HepG2 (cell line): Measurements from ENCODE around the gene GALNTL6. TPM values are rescaled to one million over a fixed set of nuclear protein-coding genes. Genes with fewer than 3 reads are reported as not detected.

Experiments
- ATAC-seq: fragments of 200-7000 bp; cut with Tn5 transposase; 3 replicates; pipeline ENCODE4 v1.9.1; 2020; ENCODE audit warnings: mild to moderate bottlenecking, moderate library complexity
- BruUV-seq: library from RNA; stranded (reverse); fragments of 400-500 nt; replicated peaks from 2 replicates; lab custom pipeline; 2021; lab: Mats Ljungman, UMichigan
- CTCF ChIA-PET: fragments of 300-600 bp; formaldehyde crosslinking; extraction: SDS; loops from one replicate; lab custom pipeline; 2021; ENCODE audit warnings: low total read pairs, inconsistent platforms, low intra/inter-chr PET ratio; lab: Yijun Ruan, JAX
- POLR2A ChIA-PET: fragments of 350-600 bp; sonication (Branson Sonifier 250); formaldehyde crosslinking; loops from one replicate; lab custom pipeline; 2020; ENCODE audit warnings: antibody characterized with exemption, inconsistent platforms; lab: Yijun Ruan, JAX
- DNase-seq: peaks from one replicate; pipeline ENCODE4 v3.0.0-alpha.2; 2015; ENCODE audit warnings: low spot score
- FAIRE-seq: peaks from 3 replicates; lab custom pipeline; 2011; peaks lifted over from hg19 to GRCh38; lab: Jason Lieb, UNC
- H2AFZ ChIP-seq: one replicate; pipeline ENCODE4 v1.6.1; 2011; ENCODE audit warnings: low read length, inconsistent platforms
- H3K27ac ChIP-seq: fragments of 300-600 bp; 3 replicates; pipeline ENCODE4 v1.8.0; 2011; ENCODE audit warnings: mixed run types, mild to moderate bottlenecking, mixed read lengths, low read length, inconsistent platforms; ENCODE audit not compliant: insufficient read depth; ENCODE audit errors: extremely low read length
- H3K27me3 ChIP-seq, 2 experiments: fragments of 200-600 bp in 1 of 2; 2 replicates in 1 of 2; 3 replicates in 1 of 2; pipeline versions ENCODE4 v1.6.0 to v1.8.0; 2011; ENCODE audit warnings: low read length in 2 of 2, mild to moderate bottlenecking in 2 of 2, moderate library complexity in 2 of 2, inconsistent platforms in 1 of 2; ENCODE audit not compliant: insufficient read depth in 2 of 2, control insufficient read depth in 1 of 2
- H3K36me3 ChIP-seq, 2 experiments: fragments of 200-600 bp in 1 of 2; replicated peaks in 1 of 2; 2 replicates in 1 of 2; 3 replicates in 1 of 2; pipeline versions ENCODE4 v1.5.1 to v1.8.0; 2011; ENCODE audit warnings: low read length in 2 of 2, inconsistent platforms in 1 of 2; ENCODE audit not compliant: insufficient read depth in 2 of 2, control insufficient read depth in 1 of 2
- H3K4me1 ChIP-seq: 2 replicates; pipeline ENCODE4 v1.5.1; 2012; ENCODE audit warnings: low read length, inconsistent platforms; ENCODE audit not compliant: insufficient read depth
- H3K4me2 ChIP-seq: 2 replicates; pipeline ENCODE4 v1.6.0; 2011; ENCODE audit warnings: low read depth, low read length, inconsistent platforms
- H3K4me3 ChIP-seq, 3 experiments: fragments of 200-600 bp in 1 of 3; sonication (generic), shearing (Covaris generic) in 1 of 3; replicated peaks in 1 of 3; 2 replicates each; pipeline ENCODE4 v1.5.1; 2011 to 2016; ENCODE audit warnings: low read length in 3 of 3, inconsistent platforms in 2 of 3, low read depth in 2 of 3, mild to moderate bottlenecking in 2 of 3, control low read depth in 1 of 3, mixed read lengths in 1 of 3; ENCODE audit not compliant: insufficient read depth in 1 of 3
- H3K79me2 ChIP-seq: one replicate; pipeline ENCODE4 v1.6.1; 2011; ENCODE audit warnings: low read length, inconsistent platforms; ENCODE audit not compliant: insufficient read depth
- H3K9ac ChIP-seq: 2 replicates; pipeline ENCODE4 v1.6.0; 2011; ENCODE audit warnings: mild to moderate bottlenecking, low read depth, low read length, inconsistent platforms; ENCODE audit not compliant: insufficient read depth
- H3K9me3 ChIP-seq: 2 replicates; pipeline ENCODE4 v1.5.1; 2012; ENCODE audit warnings: mild to moderate bottlenecking, low read length
- H4K20me1 ChIP-seq: 2 replicates; pipeline ENCODE4 v1.6.0; 2011; ENCODE audit warnings: inconsistent platforms, mild to moderate bottlenecking, low read length, moderate library complexity; ENCODE audit not compliant: insufficient read depth
- HNF4A ChIP-seq: sonication (generic); formaldehyde crosslinking; IDR thresholded peaks from 2 replicates; pipeline ENCODE4 v1.4.0; 2020; ENCODE audit warnings: missing genetic modification reagents
- MEIS2 ChIP-seq: sonication (generic); formaldehyde crosslinking; IDR thresholded peaks from 2 replicates; pipeline ENCODE4 v1.9.0; 2021; ENCODE audit warnings: mild to moderate bottlenecking, missing genetic modification reagents
- TIGD3 ChIP-seq: sonication (generic); formaldehyde crosslinking; IDR thresholded peaks from 2 replicates; pipeline ENCODE4 v1.5.1; 2020; ENCODE audit warnings: mild to moderate bottlenecking, missing genetic modification reagents, borderline replicate concordance
- ZNF234 ChIP-seq: sonication (generic); formaldehyde crosslinking; conservative IDR thresholded peaks from 2 replicates; pipeline ENCODE4 v1.5.1; 2020; ENCODE audit warnings: mild to moderate bottlenecking, missing genetic modification reagents
- WGBS: methylation state at CpG from one replicate; pipeline ENCODE4 v1.1.6; 2017; ENCODE audit warnings: low lambda C conversion rate; 5-methylcytosine and 5-hydroxymethylcytosine counted together
- in situ Hi-C: cut with HindIII; loops from 2 replicates; pipeline ENCODE4 v1.10.0; 2017; ENCODE audit warnings: low pct_unique_long_range_greater_than_20kb; ENCODE audit not compliant: extremely low pct_ligation_motif_present
- intact Hi-C: fragments of 100-400 bp; cut with micrococcal nuclease; formaldehyde crosslinking; loops from one replicate; pipeline ENCODE4 v1.10.0; 2022; ENCODE audit not compliant: unreplicated experiment
- polyA plus RNA-seq, 8 experiments: library from polyadenylated mRNA; depleted of rRNA in 3 of 8; stranded (reverse) in 7 of 8; unstranded in 1 of 8; fragments of >200 nt; fragmentation: Illumina TruSeq in 4 of 8; extraction: Trizol in 4 of 8; gene quantifications; 2 replicates each; pipeline versions ENCODE4 v1.2.1 to v1.2.3, GENCODE V29; 2011 to 2016; ENCODE audit warnings: low read depth in 4 of 8, missing spikeins in 1 of 8, mixed read lengths in 1 of 8; ENCODE audit not compliant: insufficient read depth in 1 of 8
- total RNA-seq, 5 experiments: library from RNA; depleted of rRNA; stranded (reverse); fragments of >200 nt; fragmentation: Illumina TruSeq; extraction: Trizol; gene quantifications; 2 replicates each; pipeline ENCODE4 v1.2.3, GENCODE V29; 2016; ENCODE audit warnings: low read depth in 1 of 5
- TF ChIP-seq, protein P1 (sequence below): sonication (generic); formaldehyde crosslinking; IDR thresholded peaks from 2 replicates; pipeline ENCODE4 v1.5.1; 2020; ENCODE audit warnings: missing genetic modification reagents, mild to moderate bottlenecking, borderline replicate concordance

Gene GALNTL6
- total and polyA plus RNA-seq, 2 of the 13 experiments (the other 11 are each of a cell fraction or from before 2014, with no cell fraction given) = not detected

GRCh38 chr4:172734555-172734954 lies 921.4 kb downstream of the GALNTL6 start:
- CTCF ChIA-PET = no interaction called here
- TF ChIP-seq, protein P1, sequence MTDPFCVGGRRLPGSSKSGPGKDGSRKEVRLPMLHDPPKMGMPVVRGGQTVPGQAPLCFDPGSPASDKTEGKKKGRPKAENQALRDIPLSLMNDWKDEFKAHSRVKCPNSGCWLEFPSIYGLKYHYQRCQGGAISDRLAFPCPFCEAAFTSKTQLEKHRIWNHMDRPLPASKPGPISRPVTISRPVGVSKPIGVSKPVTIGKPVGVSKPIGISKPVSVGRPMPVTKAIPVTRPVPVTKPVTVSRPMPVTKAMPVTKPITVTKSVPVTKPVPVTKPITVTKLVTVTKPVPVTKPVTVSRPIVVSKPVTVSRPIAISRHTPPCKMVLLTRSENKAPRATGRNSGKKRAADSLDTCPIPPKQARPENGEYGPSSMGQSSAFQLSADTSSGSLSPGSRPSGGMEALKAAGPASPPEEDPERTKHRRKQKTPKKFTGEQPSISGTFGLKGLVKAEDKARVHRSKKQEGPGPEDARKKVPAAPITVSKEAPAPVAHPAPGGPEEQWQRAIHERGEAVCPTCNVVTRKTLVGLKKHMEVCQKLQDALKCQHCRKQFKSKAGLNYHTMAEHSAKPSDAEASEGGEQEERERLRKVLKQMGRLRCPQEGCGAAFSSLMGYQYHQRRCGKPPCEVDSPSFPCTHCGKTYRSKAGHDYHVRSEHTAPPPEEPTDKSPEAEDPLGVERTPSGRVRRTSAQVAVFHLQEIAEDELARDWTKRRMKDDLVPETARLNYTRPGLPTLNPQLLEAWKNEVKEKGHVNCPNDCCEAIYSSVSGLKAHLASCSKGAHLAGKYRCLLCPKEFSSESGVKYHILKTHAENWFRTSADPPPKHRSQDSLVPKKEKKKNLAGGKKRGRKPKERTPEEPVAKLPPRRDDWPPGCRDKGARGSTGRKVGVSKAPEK = no peak
- TF ChIP-seq MEIS2 (CRISPR knock-in tag) = no peak
- TF ChIP-seq, all 625 proteins: peak for 0
- POLR2A ChIA-PET = no interaction called here

GRCh38 chr4:172736046-172736445 lies 922.8 kb downstream of the GALNTL6 start:
- ChIA-PET POLR2A (no interaction called here), CTCF (no interaction called here)
- Histone ChIP-seq H3K27ac (no peak overlapping the region), H3K9ac (no peak overlapping the region), H4K20me1 (no peaks in the 10 kb centered on the region), H2AFZ (no peak overlapping the region), H3K27me3 (no peaks in the 10 kb centered on the region), H3K9me3 (peaks cover 72% of the 10 kb centered on the region), H3K79me2 (no peaks in the 10 kb centered on the region), H3K4me2 (no peak overlapping the region), H3K4me1 (no peaks in the 10 kb centered on the region)
- in situ Hi-C loops = no loop called here
- no peak for FAIRE-seq
- WGBS = 12% methylated on average over 4 of the region's 5 CpGs
- no peak for ATAC-seq
- no TSS peak for BruUV-seq
- intact Hi-C loops = no loop called here
- TF ChIP-seq ZNF234 (CRISPR knock-in tag) (no peak), TIGD3 (CRISPR knock-in tag) (no peak), HNF4A (CRISPR knock-in tag) (no peak)
- TF ChIP-seq, all 625 proteins: peak for 0
- Histone ChIP-seq H3K36me3 (no peaks in the 10 kb centered on the region), H3K4me3 (no peak overlapping the region)
- no peak for DNase-seq

More at GRCh38 chr4:172734555-172734954, 921.4 kb downstream of the GALNTL6 start:
- no peaks in the 10 kb centered on the region for H3K79me2 ChIP-seq
- intact Hi-C loops = no loop called here
- in situ Hi-C loops = no loop called here
- no peaks in the 10 kb centered on the region for H3K36me3 ChIP-seq
- H3K4me3 ChIP-seq = no peak overlapping the region
- no peak overlapping the region for H3K27ac ChIP-seq
- H3K9ac ChIP-seq = no peak overlapping the region
- H2AFZ ChIP-seq = no peak overlapping the region
- 80% methylated on average over 1 of the region's 4 CpGs for WGBS
- no peaks in the 10 kb centered on the region for H4K20me1 ChIP-seq
- no peak for DNase-seq
- FAIRE-seq = no peak
- H3K4me2 ChIP-seq = no peak overlapping the region
- no peaks in the 10 kb centered on the region for H3K27me3 ChIP-seq
- no peaks in the 10 kb centered on the region for H3K4me1 ChIP-seq
- no peak for ATAC-seq
- BruUV-seq = no TSS peak
- peaks cover 72% of the 10 kb centered on the region for H3K9me3 ChIP-seq
